ENCODE measurements around the gene VTI1A.

VTI1A gene

DNA sequence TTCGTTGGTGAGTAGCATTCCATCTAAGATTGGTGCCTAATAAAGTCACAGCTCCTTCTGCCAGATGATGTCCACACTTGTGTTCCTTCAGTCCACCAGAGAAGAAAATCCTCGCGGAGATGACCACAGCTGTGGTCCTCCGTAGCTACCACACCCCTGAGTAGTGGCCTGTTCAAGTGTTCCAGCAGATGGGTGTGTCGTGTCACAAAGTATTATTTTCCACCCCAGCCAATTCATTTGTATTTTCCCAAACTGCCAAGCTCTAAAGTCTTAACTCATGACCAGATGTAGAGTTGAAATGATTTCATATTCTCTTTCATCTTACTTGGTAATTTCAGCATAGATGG lies 251.8 kb downstream of the VTI1A start:
- Histone ChIP-seq H3K4me1 (ENCODE audit: insufficient read depth, low read length, poor library complexity, severe bottlenecking) (no peaks in the 10 kb centered on the region), H3K9me2 (replicated peaks; ENCODE audit: low read depth, low read length) (no peaks in the 10 kb centered on the region), H2AFZ (ENCODE audit: low read length) (no peak overlapping the region), H3K9me3 (ENCODE audit: insufficient read depth, low read depth, low read length) (no peaks in the 10 kb centered on the region), H3K79me2 (ENCODE audit: insufficient read depth, low read length) (no peaks in the 10 kb centered on the region), H3K9ac (ENCODE audit: low read depth, low read length, poor library complexity, severe bottlenecking) (no peak overlapping the region), H4K20me1 (ENCODE audit: insufficient read depth, low read length, poor library complexity, severe bottlenecking) (no peaks in the 10 kb centered on the region), H3K36me3 (ENCODE audit: insufficient read depth, low read length) (no peaks in the 10 kb centered on the region; the same call in 1 of the 2 replicates), H3K27me3 (ENCODE audit: insufficient read depth, low read length, poor library complexity, severe bottlenecking) (no peaks in the 10 kb centered on the region), H3K4me2 (ENCODE audit: low read depth, low read length, poor library complexity, severe bottlenecking) (no peak overlapping the region), H3K4me3 (ENCODE audit: low read length, poor library complexity, severe bottlenecking) (no peak overlapping the region), H3F3A (ENCODE audit: low read depth) (no peaks in the 10 kb centered on the region)
- TF ChIP-seq, protein P1, sequence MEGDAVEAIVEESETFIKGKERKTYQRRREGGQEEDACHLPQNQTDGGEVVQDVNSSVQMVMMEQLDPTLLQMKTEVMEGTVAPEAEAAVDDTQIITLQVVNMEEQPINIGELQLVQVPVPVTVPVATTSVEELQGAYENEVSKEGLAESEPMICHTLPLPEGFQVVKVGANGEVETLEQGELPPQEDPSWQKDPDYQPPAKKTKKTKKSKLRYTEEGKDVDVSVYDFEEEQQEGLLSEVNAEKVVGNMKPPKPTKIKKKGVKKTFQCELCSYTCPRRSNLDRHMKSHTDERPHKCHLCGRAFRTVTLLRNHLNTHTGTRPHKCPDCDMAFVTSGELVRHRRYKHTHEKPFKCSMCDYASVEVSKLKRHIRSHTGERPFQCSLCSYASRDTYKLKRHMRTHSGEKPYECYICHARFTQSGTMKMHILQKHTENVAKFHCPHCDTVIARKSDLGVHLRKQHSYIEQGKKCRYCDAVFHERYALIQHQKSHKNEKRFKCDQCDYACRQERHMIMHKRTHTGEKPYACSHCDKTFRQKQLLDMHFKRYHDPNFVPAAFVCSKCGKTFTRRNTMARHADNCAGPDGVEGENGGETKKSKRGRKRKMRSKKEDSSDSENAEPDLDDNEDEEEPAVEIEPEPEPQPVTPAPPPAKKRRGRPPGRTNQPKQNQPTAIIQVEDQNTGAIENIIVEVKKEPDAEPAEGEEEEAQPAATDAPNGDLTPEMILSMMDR (conservative IDR thresholded peaks at IDR 0.05; ENCODE audit: low read length): no peak
- TF ChIP-seq EZH2phosphoT487 (IDR thresholded peaks at IDR 0.05; ENCODE audit: borderline replicate concordance): no peak

DNA sequence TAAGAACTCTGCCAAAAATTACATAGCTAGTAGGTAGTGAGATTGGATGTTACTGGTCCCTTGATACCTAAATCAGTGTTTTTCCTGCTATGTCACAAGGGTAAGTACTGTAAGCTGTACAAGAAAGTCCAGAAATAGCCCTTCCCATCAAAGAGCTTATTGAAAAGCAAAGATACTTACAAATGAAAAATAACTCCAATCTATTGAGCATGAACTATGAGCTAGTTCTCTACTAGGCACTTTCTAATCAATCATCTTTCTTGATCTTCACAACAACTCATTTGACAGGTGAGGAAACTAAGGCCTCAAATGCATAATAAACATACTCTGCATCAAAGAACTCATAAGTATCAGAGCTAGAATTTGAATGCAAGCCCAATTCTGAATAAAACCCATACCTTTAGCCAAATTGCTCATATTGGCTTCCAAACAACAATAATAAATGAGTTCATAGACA lies 253.2 kb downstream of the VTI1A start:
- H3K36me3 ChIP-seq (ENCODE audit: insufficient read depth, low read length): no peaks in the 10 kb centered on the region; the same call in 1 of the 2 replicates
- TF ChIP-seq EZH2phosphoT487 (IDR thresholded peaks at IDR 0.05; ENCODE audit: borderline replicate concordance): no peak
- TF ChIP-seq, protein P1 (conservative IDR thresholded peaks at IDR 0.05; ENCODE audit: low read length): no peak
- no peaks in the 10 kb centered on the region for H3K79me2 ChIP-seq (ENCODE audit: insufficient read depth, low read length)
- H4K20me1 ChIP-seq (ENCODE audit: insufficient read depth, low read length, poor library complexity, severe bottlenecking): no peaks in the 10 kb centered on the region
- H3K4me3 ChIP-seq (ENCODE audit: low read length, poor library complexity, severe bottlenecking): no peak overlapping the region
- no peaks in the 10 kb centered on the region for H3K9me2 ChIP-seq (replicated peaks; ENCODE audit: low read depth, low read length)
- no peaks in the 10 kb centered on the region for H3K9me3 ChIP-seq (ENCODE audit: insufficient read depth, low read depth, low read length)
- H3K4me2 ChIP-seq (ENCODE audit: low read depth, low read length, poor library complexity, severe bottlenecking): no peak overlapping the region
- no peak overlapping the region for H3K9ac ChIP-seq (ENCODE audit: low read depth, low read length, poor library complexity, severe bottlenecking)
- no peaks in the 10 kb centered on the region for H3K27me3 ChIP-seq (ENCODE audit: insufficient read depth, low read length, poor library complexity, severe bottlenecking)
- H2AFZ ChIP-seq (ENCODE audit: low read length): no peak overlapping the region
- H3K4me1 ChIP-seq (ENCODE audit: insufficient read depth, low read length, poor library complexity, severe bottlenecking): no peaks in the 10 kb centered on the region
- H3F3A ChIP-seq (ENCODE audit: low read depth): no peaks in the 10 kb centered on the region

DNA sequence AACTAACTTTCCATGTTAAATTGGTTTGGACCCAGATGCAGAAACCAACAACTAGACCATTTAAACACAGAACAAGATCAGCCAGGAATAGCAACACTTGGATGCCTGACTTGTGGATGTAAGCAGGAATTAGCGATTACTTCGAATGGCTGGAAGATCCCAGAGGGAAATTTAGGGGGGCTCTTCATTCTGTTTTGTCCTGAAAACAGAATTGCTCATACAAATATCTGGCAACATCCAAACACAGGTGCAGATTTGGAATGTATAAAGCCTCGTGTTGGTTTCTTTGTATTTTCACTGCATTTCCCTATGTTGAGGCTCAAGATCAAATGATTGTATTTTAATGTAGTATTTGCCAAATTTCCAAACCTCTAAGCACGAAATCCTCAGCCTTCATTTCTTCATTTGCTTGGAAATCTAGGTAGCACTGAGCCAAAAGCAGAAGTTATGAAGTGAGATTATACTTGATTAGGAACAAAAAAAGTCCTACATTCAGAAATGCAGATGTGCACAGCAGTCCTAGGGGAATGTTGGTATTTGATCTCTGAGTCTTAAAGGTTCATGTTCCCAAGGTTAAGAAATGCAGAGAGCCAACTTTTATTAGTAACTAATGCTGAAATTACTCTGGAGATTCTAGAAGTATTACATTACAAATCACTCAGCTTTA lies 254.3 kb downstream of the VTI1A start:
- H3K9ac ChIP-seq (ENCODE audit: low read depth, low read length, poor library complexity, severe bottlenecking): no peak overlapping the region
- TF ChIP-seq EZH2phosphoT487 (IDR thresholded peaks at IDR 0.05; ENCODE audit: borderline replicate concordance): no peak
- TF ChIP-seq, protein P1 (conservative IDR thresholded peaks at IDR 0.05; ENCODE audit: low read length): no peak
- H3K9me2 ChIP-seq (replicated peaks; ENCODE audit: low read depth, low read length): no peaks in the 10 kb centered on the region
- no peaks in the 10 kb centered on the region for H3K79me2 ChIP-seq (ENCODE audit: insufficient read depth, low read length)
- H4K20me1 ChIP-seq (ENCODE audit: insufficient read depth, low read length, poor library complexity, severe bottlenecking): no peaks in the 10 kb centered on the region
- H3K4me1 ChIP-seq (ENCODE audit: insufficient read depth, low read length, poor library complexity, severe bottlenecking): no peaks in the 10 kb centered on the region
- H3K27me3 ChIP-seq (ENCODE audit: insufficient read depth, low read length, poor library complexity, severe bottlenecking): no peaks in the 10 kb centered on the region
- H3K9me3 ChIP-seq (ENCODE audit: insufficient read depth, low read depth, low read length): no peaks in the 10 kb centered on the region
- H3K36me3 ChIP-seq (ENCODE audit: insufficient read depth, low read length): no peaks in the 10 kb centered on the region; the same call in 1 of the 2 replicates
- no peak overlapping the region for H3K4me3 ChIP-seq (ENCODE audit: low read length, poor library complexity, severe bottlenecking)
- H2AFZ ChIP-seq (ENCODE audit: low read length): no peak overlapping the region
- no peak overlapping the region for H3K4me2 ChIP-seq (ENCODE audit: low read depth, low read length, poor library complexity, severe bottlenecking)
- no peaks in the 10 kb centered on the region for H3F3A ChIP-seq (ENCODE audit: low read depth)

Measured in Loucy (cell line).